ENCODE data around the gene CDK5. TPM values are rescaled to one million over a fixed set of nuclear protein-coding genes. Genes with fewer than 3 reads are reported as not detected.

CDK5 gene
- total RNA-seq, 1 experiment from 2014 or later: 19.8 TPM

DNA sequence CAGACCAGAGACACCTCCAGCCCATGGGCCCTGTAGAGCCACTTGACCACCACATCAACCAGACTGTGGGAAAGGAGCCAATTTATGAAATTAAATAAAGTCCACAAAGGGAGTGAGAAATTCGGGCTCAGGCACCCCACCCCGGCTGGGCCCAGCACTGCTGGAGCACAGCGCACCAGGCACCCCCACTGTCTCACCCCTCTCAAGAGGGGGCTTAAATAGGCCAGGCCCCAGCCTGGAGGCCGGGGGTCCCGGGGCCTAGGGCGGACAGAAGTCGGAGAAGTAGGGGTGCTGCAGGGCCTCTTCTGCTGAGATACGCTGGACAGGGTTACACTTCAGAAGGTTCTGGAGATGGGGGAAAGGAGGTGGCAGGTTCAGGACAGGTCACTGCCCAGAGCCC, 3.9 kb downstream of the CDK5 start:
- no peak for TF ChIP-seq ELF1 (IDR thresholded peaks at IDR 0.05; ENCODE audit: borderline replicate concordance, low read depth)
- no peak for TF ChIP-seq YY1 (IDR thresholded peaks at IDR 0.05; ENCODE audit: extremely low read depth, insufficient replicate concordance, low read depth, low read length)
- TF ChIP-seq EGR1 (IDR thresholded peaks at IDR 0.05; ENCODE audit: low read depth): no peak
- TF ChIP-seq JUND (IDR thresholded peaks at IDR 0.05): no peak
- no peak for TF ChIP-seq POLR2AphosphoS5 (IDR thresholded peaks at IDR 0.05; ENCODE audit: low read depth, low read length)
- TF ChIP-seq POLR2A (IDR thresholded peaks at IDR 0.05; ENCODE audit: borderline replicate concordance, extremely low read depth, insufficient read depth, insufficient read length): no peak
- TF ChIP-seq FOSL1 (IDR thresholded peaks at IDR 0.05; ENCODE audit: low read depth): no peak
- TF ChIP-seq, protein P1, sequence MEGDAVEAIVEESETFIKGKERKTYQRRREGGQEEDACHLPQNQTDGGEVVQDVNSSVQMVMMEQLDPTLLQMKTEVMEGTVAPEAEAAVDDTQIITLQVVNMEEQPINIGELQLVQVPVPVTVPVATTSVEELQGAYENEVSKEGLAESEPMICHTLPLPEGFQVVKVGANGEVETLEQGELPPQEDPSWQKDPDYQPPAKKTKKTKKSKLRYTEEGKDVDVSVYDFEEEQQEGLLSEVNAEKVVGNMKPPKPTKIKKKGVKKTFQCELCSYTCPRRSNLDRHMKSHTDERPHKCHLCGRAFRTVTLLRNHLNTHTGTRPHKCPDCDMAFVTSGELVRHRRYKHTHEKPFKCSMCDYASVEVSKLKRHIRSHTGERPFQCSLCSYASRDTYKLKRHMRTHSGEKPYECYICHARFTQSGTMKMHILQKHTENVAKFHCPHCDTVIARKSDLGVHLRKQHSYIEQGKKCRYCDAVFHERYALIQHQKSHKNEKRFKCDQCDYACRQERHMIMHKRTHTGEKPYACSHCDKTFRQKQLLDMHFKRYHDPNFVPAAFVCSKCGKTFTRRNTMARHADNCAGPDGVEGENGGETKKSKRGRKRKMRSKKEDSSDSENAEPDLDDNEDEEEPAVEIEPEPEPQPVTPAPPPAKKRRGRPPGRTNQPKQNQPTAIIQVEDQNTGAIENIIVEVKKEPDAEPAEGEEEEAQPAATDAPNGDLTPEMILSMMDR (IDR thresholded peaks at IDR 0.05 in 2 of 3, conservative IDR thresholded peaks at IDR 0.05 in 1 of 3; ENCODE audit: borderline replicate concordance in 1 of 3, insufficient read depth in 1 of 3, low read depth in 2 of 3, low read length in 2 of 3): no peak
- no peak for TF ChIP-seq SIN3A (IDR thresholded peaks at IDR 0.05; ENCODE audit: low read depth)
- TF ChIP-seq ZNF274 (IDR thresholded peaks at IDR 0.05; ENCODE audit: low read depth, low read length): no peak
- TF ChIP-seq ZFX (IDR thresholded peaks at IDR 0.05): no peak
- TF ChIP-seq CBX3 (IDR thresholded peaks at IDR 0.05; ENCODE audit: low read depth): no peak
- TF ChIP-seq SRF (IDR thresholded peaks at IDR 0.05; ENCODE audit: low read depth): no peak
- no peak for TF ChIP-seq EZH2 (IDR thresholded peaks at IDR 0.05)
- no peak for TF ChIP-seq TCF7L2 (IDR thresholded peaks at IDR 0.05; ENCODE audit: borderline replicate concordance, extremely low read depth, insufficient read depth, insufficient read length)
- TF ChIP-seq, protein P2, sequence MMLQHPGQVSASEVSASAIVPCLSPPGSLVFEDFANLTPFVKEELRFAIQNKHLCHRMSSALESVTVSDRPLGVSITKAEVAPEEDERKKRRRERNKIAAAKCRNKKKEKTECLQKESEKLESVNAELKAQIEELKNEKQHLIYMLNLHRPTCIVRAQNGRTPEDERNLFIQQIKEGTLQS (IDR thresholded peaks at IDR 0.05): no peak
- no peak for TF ChIP-seq CEBPB (IDR thresholded peaks at IDR 0.05; ENCODE audit: low read depth)
- TF ChIP-seq, protein P3, sequence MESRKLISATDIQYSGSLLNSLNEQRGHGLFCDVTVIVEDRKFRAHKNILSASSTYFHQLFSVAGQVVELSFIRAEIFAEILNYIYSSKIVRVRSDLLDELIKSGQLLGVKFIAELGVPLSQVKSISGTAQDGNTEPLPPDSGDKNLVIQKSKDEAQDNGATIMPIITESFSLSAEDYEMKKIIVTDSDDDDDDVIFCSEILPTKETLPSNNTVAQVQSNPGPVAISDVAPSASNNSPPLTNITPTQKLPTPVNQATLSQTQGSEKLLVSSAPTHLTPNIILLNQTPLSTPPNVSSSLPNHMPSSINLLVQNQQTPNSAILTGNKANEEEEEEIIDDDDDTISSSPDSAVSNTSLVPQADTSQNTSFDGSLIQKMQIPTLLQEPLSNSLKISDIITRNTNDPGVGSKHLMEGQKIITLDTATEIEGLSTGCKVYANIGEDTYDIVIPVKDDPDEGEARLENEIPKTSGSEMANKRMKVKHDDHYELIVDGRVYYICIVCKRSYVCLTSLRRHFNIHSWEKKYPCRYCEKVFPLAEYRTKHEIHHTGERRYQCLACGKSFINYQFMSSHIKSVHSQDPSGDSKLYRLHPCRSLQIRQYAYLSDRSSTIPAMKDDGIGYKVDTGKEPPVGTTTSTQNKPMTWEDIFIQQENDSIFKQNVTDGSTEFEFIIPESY (IDR thresholded peaks at IDR 0.05; ENCODE audit: extremely low read depth, insufficient replicate concordance, low read length): no peak
- TF ChIP-seq SP1 (IDR thresholded peaks at IDR 0.05; ENCODE audit: low read depth): no peak
- Histone ChIP-seq H3K4me2 (ENCODE audit: low read length) (no peak overlapping the region), H3K4me1 (ENCODE audit: control insufficient read depth in 1 of 2, insufficient read depth in 2 of 2, low read length in 2 of 2) (peaks cover 9 to 14% of the 10 kb centered on the region in 2 experiments), H3K27ac (ENCODE audit: low read depth, low read length) (no peak overlapping the region), H3K79me2 (ENCODE audit: insufficient read depth, low read length) (no peaks in the 10 kb centered on the region), H3K9ac (ENCODE audit: low read length) (no peak overlapping the region), H3K36me3 (ENCODE audit: control insufficient read depth in 1 of 2, insufficient read depth in 2 of 2, low read length in 2 of 2) (no peaks in the 10 kb centered on the region), H4K20me1 (ENCODE audit: insufficient read depth) (no peaks in the 10 kb centered on the region), H3K4me3 (replicated peaks in 1 of 2; ENCODE audit: low read depth in 1 of 2, low read length in 2 of 2) (no peak overlapping the region), H3K9me2 (ENCODE audit: insufficient read depth) (no peaks in the 10 kb centered on the region), H2AFZ (ENCODE audit: low read depth, low read length, poor library complexity, severe bottlenecking) (no peak overlapping the region), H3K27me3 (ENCODE audit: insufficient read depth, low read length) (no peaks in the 10 kb centered on the region), H3K9me3 (ENCODE audit: control insufficient read depth in 1 of 2, insufficient read depth in 1 of 2, low read depth in 1 of 2, low read length in 2 of 2) (no peaks in the 10 kb centered on the region)
- RAD21 ChIA-PET (ENCODE audit: low non-redundant PET in 1 of 2, low total read pairs in 2 of 2, uncharacterized antibody in 2 of 2, unreplicated experiment in 2 of 2): no interaction called here
- ATAC-seq: no peak
- CTCF ChIA-PET: no interaction called here
- intact Hi-C loops (cut with micrococcal nuclease): no loop called here
- no TSS peak for BruUV-seq (replicated peaks)
- POLR2A ChIA-PET: no interaction called here
- DNase-seq (ENCODE audit: low read depth, low spot score): no peak

Measured in HCT116 (cell line).